SHP77 treated with DMSO at 0.1 percent for 48 hours (cell line): Measurements from ENCODE around the gene NRP2.

Source experiments
- DNase-seq: peaks from one replicate; lab custom pipeline; 2025; lab: John Stamatoyannopoulos, UW

The NRP2 gene

DNA sequence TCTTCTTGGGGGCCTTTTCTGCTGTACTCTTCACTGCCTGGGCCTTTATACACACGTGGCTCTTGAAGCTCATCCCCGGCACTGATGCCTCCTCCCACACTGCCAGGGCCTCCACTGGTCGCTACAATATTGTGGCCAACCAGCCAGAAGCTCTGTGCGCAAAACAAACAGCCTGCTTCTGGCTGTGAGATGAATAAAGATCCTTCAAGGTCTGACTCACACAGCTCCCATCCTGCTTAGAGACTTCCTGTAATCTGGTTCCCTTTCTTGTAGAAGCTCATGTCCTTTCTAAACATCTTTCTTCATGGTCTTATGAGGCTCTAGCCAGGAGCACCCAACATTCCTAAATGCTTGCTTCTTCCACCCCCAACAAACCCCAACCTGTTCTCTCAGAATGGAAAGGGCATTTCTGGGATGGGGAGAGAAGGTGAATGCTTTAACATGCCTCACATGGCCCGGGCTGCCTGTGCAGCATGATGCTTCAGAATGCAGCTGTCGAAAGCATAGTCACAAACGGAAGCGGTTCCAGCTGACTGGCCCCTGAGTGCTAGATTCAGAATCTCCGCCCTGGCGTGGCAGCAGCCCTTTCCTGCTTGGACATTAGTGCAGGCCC is 24.6 kb downstream of the NRP2 start:
- peak; percentile 19 for DNase-seq

DNA sequence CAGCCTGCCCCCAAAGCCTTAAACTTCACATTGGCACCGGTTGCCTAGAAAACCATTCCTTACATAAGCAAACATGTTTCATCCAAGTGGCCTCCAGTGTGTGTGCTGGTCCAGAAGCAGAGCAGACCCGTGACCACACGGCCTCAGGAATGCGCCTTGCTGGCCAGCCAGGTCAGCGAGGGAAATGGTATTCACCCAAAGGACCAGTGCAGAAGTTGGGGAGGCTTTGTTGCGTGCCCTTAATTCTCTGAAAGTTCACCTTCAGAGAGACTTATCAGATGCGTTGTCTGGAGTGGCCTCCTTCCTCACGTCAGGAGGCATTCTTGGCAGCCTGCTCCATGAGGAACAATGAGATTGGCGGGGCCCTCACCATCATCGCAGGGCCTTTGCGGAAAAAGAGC is 25.9 kb downstream of the NRP2 start:
- DNase-seq = no peak

DNA sequence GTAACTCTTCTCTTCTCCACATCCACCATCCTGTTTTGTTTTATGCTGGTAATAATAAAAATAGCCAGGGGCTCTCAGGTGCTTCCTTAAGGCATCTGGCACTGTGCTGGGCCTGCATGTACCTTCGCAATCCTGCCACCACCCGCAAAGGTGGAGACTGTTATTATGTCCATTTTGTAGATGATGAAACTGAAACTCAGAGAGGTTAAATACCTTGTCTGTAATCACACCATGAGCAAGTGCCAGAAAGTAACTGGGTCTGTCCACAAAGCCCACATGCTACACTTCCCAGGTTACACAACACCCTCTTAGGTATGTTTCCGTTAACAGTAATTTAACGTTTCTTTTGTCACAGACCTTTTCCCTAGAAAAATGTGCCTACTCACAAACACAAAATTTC is 27.0 kb downstream of the NRP2 start:
- DNase-seq = no peak

DNA sequence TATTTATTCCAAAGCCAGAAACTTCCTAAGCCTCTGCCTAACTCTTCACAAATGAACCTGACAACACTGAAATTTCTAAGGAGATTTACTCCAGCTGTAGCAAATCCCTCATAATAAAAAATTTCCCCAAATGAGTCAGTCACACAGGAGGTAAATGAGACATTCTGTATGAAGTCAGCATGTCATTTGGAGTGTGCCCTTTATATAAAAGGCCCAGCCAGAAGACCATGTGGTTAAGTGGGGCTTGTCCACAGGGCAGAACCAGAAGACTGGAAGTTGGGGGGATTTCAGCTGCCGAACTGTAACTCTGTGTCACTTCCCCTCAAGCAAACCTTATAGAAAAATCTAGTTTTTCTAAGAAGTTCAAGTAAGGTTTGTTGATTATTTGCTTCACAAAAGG is 30.2 kb downstream of the NRP2 start:
- no peak for DNase-seq

DNA sequence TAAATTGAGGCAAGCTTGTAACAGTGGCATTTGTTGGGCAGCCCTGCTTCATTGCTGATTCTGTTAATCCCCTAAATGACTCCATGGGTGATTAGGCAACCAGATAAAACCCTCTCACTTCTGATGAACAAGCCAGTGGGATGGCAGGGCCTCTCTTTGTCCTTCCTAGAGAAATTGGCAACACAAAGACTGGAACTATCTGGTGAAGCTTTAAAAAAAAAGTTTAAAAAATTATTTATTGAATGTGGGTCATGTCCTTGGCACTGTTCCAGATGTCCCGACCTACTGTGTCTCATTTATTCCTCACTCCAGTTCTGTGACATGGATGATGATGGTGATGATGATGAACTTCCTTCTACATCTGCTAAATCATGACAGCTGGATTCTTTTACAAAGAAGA is 30.8 kb downstream of the NRP2 start:
- DNase-seq = no peak

DNA sequence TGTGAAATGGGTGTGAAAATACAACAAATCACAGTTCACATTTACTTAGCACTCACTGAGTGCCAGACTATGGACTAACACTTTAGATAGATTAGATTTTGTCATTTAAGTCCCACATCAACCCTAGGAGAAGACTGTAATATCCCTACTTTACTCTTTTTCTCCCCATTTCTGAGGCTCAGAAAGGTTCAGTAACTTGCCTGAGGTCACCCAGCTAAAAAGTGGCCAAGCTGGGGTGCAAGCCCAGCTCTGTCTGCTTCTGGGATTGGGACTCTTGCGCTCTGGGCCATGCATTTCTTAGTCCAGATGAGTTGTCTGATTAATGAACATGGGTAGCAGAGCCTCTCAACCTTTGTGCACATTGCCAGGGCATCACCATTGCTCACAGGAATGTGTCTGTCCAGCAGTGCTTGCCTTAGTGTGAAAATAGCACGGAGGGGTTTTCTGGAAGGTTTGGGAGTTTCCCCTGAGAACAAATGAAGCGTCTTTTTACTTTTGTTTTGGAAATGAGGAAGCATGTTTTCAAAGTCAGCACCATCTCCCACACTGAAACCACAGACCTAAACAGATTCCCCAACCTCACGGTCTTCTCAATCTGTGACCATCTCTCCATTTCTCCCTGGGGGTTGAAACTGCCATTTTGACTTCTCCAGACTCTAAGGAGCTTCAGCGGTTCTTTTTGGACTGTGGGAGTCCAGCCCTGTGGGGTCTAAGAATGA is 31.9 kb downstream of the NRP2 start:
- no peak for DNase-seq

DNA sequence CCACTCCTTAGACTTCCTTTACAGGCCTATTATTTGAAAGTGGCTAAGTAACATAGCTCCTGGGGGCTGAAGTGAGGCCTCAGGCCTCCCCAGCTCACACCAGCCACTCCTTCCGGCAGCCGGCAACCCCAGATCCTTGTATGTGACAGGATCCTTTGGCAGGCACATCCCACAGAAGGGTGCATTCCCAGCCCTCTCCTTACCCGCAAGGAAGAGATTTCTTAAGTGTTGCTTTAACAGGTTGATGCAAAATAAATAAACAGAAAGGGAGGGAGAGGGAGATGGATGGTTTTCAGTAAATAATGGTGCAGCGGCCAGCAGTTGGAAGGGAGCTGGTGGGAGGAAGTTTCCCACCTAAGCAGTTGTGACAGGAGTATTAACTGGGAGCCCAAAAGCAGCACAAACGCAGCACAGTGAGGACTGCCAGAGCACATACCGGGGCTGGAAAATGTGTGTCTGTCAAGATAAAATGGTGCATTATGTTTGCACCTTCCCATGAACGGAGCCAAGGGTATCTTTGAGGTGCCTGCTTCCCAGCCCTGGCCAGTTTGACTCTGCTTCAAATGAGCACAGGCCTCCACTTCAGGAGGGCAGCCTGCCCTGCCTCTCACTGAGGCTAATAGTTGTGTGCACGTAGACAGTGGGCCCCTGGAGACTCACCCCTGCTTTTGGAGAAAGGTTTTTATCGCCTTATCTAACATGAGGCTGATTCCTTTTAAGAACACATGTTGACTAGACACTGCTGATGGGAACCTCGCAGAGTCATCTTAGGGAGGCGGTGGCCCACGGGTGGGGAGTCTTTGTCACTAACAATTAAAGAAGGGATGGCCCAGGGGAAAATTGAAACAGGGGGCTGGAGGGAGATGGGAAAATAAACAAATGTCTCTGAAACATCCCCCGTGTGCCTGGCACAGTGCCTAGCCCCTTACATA is 32.8 kb downstream of the NRP2 start:
- no peak for DNase-seq

DNA sequence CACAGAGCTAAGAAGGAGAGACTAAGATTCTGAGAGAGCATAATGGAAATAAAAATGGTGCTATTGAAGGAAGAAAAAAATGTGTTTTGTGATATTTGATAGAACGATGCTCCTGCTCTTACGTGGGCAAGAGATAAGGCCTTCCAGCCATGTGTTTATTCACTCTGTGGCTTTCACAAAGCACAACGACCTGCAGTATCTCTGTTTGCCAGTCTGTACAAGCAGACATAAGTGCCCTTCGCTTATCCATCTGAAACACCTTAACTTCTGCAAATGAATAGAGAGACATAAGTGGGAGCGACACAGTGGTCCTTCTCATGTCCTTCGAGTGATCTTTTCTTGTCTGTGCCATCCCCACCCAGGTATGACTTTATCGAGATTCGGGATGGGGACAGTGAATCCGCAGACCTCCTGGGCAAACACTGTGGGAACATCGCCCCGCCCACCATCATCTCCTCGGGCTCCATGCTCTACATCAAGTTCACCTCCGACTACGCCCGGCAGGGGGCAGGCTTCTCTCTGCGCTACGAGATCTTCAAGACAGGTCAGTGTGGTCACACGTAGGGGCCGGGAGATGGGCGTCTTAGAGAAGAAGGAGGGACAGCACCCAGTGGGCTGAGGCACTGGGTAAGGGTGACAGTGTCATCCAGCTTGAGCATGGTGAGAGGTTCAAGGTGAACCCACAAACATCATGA is 33.7 kb downstream of the NRP2 start:
- no peak for DNase-seq

DNA sequence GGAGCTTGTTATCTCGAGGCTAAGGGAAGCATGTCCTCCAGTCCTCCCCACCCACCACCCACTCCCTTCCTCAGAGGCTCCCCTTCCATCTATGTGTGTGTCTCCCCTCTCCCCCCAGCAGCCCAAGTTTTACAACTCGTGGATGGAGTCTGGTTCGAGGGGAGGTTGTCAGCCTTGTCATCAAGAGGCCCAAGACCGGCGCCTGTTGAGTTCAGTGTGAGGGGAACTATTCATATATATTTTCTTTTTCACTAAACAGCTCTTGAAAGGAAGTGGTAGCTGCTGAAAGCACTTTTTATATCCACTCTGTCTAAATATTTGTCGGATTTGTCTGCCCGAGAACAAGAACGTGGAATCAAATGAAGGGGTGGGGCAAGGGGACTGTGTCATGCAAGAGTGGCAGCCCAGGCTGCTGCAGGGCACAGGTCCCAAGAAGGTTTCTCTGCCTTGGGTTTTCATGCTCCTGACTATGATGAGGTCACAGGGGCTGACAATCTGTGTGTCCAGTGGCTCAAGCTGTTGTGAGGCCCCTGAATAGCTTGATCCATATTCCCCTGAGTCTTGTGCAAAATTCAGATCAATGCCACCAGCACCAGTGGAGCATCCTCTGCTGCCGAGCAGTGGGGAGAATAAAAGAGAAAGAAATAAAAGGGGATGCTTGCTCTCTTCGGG is 35.0 kb downstream of the NRP2 start:
- DNase-seq = no peak

DNA sequence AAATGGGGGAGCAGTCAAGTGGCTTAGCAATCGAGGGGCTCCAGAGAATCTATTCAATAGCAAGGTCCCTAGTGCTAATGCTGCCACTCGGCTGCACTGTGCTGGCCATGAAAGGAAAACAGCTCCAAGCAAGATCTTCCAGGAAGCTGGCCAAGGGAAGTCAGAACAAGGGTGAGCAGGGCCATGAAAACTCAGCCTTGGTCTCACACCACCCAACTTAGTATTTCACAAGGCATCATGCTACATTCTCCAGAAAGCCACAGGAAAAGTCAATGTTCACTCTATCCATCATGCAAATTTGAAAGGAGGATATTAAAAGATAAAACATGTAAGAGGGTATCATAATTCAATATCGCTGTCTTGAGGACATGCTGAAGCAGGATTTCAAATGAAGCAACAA is 35.7 kb downstream of the NRP2 start:
- no peak for DNase-seq

DNA sequence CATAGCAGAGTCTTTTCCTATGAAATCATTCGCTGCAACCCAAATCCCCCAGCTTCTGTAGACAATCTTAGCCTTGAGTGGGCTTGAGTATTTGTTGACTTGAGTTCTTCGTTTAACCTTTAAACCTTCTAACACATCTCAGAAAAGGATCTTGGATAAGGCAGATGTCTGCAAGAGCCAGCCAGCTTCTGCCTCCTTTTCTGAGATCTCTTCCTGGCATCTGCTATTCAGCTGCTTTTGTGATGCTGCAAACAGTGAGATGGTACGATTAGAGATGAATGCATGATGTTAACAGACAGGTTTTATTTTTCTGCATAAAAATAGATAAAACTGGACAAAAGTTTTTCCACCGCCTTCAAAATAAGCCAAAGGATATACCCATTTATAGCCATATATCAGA is 37.5 kb downstream of the NRP2 start:
- DNase-seq = no peak

DNA sequence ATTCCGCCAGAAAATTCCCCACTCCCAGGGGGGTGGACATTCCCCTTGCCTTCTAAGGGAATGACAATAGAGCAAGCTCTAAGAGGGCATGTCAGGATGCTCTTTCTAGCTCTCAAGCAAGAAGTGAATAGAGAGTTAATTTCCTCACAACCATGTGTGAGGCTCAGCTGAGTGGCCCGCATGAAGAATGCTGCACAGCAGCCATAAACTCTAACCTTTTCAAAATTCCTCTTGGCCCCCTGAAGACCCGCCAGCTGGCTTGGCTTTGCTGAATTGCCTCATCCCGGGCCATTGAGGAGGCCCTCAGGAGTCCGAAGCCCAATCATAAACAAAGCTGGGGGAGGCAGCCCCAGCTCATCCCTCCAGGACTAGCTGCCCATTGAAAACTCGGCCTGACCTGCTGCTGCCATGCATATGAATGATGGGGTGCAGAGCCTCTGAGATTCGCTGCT is 38.2 kb downstream of the NRP2 start:
- DNase-seq = no peak

DNA sequence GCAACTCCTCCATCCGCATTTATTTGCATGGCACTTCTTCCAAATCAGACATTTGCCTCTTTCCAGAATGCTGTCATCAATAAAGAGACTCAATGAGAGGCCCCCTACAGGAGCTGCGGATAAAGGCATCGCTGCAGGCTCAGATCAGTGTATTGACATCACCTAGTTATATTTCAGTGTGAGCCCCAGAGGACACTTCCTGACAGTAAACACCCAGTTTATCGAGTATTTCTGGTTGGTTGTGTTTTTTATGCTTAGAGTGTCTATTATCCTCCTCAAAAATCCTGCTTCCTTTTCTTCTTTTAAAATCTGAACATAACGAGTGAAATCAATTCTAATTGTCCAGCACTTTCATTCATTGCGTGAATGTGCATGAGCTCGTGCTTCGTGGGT is 38.8 kb downstream of the NRP2 start:
- DNase-seq = no peak

DNA sequence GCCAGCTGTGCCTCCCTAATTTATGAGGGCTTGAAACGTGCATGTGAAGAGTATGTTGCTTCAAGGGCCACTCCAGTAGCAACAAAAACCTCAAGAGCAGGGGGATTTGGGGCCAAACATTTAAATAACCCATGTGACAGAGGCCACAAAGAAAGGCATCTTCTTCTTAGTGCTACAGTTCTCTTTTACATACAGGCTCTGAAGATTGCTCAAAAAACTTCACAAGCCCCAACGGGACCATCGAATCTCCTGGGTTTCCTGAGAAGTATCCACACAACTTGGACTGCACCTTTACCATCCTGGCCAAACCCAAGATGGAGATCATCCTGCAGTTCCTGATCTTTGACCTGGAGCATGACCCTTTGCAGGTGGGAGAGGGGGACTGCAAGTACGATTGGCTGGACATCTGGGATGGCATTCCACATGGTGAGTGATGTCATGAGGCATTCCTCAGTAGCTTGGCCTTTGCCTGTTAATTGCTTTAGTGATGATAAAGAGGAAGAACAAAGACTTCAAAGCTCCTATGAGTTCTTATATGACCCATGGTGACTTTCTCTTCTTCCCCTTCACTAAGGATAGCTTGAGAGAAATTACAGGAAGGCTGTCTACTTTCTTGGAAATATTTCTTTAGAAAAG is 40.1 kb downstream of the NRP2 start:
- no peak for DNase-seq

DNA sequence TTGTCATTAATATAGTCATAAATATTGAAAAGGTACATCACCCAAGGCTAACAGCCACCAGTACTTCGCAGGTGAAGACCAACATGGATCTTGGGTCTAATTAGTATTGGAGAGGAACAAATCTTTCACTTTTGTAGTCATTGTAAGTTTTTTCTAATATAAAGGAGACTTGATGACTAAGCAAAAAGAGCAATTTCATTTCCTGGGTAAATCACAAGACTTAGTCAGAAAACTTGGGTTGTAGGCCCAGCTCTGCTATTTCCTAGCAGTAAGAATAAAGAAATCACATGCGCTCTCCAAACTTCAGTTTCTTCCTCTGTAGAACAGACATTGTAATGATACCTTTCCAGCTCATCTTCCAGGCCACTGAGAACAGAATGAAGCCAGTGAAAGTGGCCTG is 40.9 kb downstream of the NRP2 start:
- DNase-seq = no peak

DNA sequence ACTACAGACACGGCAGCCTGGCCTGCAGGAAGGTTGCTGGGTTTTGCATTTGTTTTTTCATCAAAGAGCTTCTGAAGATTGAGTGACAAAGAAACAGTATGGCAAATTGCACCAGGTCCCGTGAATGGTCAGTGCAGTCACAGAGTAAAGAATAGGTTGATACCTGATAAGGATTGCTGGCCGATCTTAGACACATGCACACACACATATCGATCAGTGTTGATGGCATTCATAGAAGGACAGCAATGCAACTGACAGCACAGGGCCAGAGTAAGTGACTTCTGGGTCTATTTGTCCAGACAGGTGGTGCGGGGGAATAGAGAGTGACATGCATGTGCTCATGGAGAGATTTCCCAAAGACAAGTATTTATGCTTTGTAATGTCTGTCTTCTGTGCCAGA is 42.8 kb downstream of the NRP2 start:
- DNase-seq = no peak

DNA sequence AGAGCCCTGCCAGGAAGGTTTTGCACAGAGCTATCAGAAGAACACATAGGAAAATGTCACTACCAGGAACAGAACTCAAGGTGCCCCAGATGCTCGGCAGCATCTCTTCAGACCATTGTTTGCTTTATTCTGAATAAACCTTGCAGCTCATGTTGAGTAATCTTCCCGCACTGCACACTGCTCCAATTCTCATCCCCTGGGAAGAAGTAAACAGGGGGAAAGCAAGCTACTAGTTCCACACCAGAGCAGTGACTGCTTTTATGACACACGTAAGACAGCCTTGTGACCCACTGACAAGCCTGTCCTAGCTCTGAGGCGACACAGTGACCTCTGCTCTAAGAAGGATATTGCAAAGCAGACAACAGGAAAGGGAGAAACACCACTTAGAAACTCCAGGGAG is 44.2 kb downstream of the NRP2 start:
- DNase-seq = no peak

DNA sequence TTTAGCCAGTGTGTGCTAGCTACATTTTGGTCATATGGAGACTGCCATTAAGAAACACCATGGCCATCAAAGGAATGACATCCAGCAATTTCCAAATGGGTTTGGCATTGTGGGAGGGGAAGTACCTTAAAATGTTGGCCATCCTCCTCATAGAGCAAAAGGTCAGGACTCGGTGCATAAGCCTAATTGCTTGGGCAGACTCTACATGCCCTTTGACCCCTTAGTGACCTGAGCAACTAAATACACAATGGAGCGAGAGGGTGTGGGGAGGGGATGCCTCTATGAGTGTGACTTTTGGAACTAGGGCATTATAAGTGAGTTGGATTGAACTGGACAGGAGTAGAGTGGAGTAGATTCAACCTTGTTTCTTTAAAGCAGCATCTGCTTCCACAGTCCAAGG is 44.9 kb downstream of the NRP2 start:
- no peak for DNase-seq

DNA sequence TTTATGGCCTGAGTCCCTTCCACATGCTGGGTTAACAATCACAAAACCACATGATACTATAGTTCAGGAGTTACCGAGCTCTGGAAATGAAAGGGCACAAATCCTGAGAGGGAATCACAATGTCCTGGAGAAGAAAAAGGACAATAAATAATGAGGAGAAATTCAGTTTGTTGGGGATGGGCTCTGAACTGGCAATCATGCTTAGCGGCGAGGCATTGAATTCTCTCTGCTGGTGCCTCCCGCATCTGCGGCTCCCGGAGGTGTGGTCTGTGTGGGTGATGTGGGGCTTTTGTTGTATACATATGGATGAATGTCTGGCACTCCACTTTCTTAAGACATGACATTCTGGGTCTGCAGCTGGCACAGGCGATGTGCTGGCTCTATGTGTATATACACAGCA is 46.1 kb downstream of the NRP2 start:
- no peak for DNase-seq

DNA sequence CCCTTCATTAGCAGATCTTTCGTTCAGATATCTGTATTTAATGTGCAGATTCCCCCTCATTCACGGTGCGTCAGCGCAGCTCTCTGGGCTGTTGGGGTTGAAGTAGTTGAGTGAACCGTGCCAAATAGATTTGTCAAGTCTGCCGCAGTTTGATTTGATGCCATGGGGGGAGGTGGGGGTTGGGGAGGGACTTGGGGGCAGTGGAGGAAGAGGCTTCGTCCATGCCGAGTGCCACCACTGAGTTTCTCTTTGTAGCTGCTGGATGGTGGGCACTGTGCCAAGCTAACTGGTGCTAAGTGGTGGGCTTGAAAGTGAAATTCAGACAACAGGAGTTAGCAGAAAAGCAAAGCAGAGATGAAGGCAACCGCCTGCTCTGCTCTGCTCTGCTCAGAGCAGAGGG is 47.9 kb downstream of the NRP2 start:
- DNase-seq = no peak
